Fibroblast of lung (primary cell): ENCODE results near the gene SERPINE2. TPM values are rescaled to one million over a fixed set of nuclear protein-coding genes. Genes with fewer than 3 reads are reported as not detected.
A peak's percentile ranks its signal among the peaks of the same experiment; 100 is the strongest.

ENCODE experiments used
- DNase-seq, 2 donors: peaks; one replicate each; pipeline versions ENCODE4 v3.0.0 to v3.0.0-alpha.2; 2010; ENCODE audit warnings: low read depth in 2 of 2
- H2AFZ ChIP-seq: 2 replicates; pipeline ENCODE4 v1.5.1; 2012; ENCODE audit warnings: low read length, control low read depth, inconsistent platforms
- H3K27ac ChIP-seq: 2 replicates; pipeline ENCODE4 v1.5.1; 2011; ENCODE audit warnings: low read length, control low read depth; ENCODE audit not compliant: insufficient read depth
- H3K27me3 ChIP-seq: 2 replicates; pipeline ENCODE4 v1.5.1; 2011; ENCODE audit warnings: mild to moderate bottlenecking, low read length; ENCODE audit not compliant: control insufficient read depth, insufficient read depth
- H3K36me3 ChIP-seq: 2 replicates; pipeline ENCODE4 v1.5.1; 2011; ENCODE audit warnings: low read length; ENCODE audit not compliant: control insufficient read depth, insufficient read depth
- H3K4me1 ChIP-seq: 2 replicates; pipeline ENCODE4 v1.5.1; 2011; ENCODE audit warnings: low read length; ENCODE audit not compliant: control insufficient read depth, insufficient read depth; ENCODE audit errors: extremely low read depth
- H3K4me2 ChIP-seq: 2 replicates; pipeline ENCODE4 v1.5.1; 2011; ENCODE audit warnings: low read length, control low read depth; ENCODE audit not compliant: insufficient read depth; ENCODE audit errors: extremely low read depth
- H3K4me3 ChIP-seq, 4 experiments: fragments of 200-600 bp in 1 of 4; sonication (generic) in 1 of 4; replicated peaks in 1 of 4; 2 replicates each; pipeline ENCODE4 v1.5.1; 2011 to 2016; ENCODE audit warnings: low read length in 4 of 4, low read depth in 3 of 4, mild to moderate bottlenecking in 3 of 4, control low read depth in 2 of 4, inconsistent platforms in 1 of 4, mixed read lengths in 1 of 4; ENCODE audit not compliant: insufficient read depth in 1 of 4; ENCODE audit errors: control extremely low read depth in 1 of 4
- H3K79me2 ChIP-seq: 2 replicates; pipeline ENCODE4 v1.5.1; 2012; ENCODE audit warnings: mild to moderate bottlenecking, low read length, inconsistent platforms; ENCODE audit not compliant: control insufficient read depth, insufficient read depth
- H3K9ac ChIP-seq: 2 replicates; pipeline ENCODE4 v1.5.1; 2011; ENCODE audit warnings: mild to moderate bottlenecking, low read length, control low read depth; ENCODE audit not compliant: insufficient read depth
- H3K9me3 ChIP-seq: 2 replicates; pipeline ENCODE4 v1.5.1; 2012; ENCODE audit warnings: low read depth, low read length; ENCODE audit not compliant: control insufficient read depth, insufficient read depth
- H4K20me1 ChIP-seq: 2 replicates; pipeline ENCODE4 v1.5.1; 2011; ENCODE audit warnings: low read length; ENCODE audit not compliant: control insufficient read depth, insufficient read depth; ENCODE audit errors: extremely low read depth
- EZH2 ChIP-seq: IDR thresholded peaks from 2 replicates; pipeline ENCODE4 v1.5.1; 2012; ENCODE audit warnings: low read length, control low read depth, mild to moderate bottlenecking; ENCODE audit errors: missing control alignments
- polyA plus RNA-seq, 2 donors: library from polyadenylated mRNA; depleted of rRNA in 1 of 2; stranded (reverse) in 1 of 2; unstranded in 1 of 2; fragments of >200 nt; gene quantifications; 2 replicates each; pipeline ENCODE4 v1.2.1, GENCODE V29; 2011 to 2012; ENCODE audit warnings: missing spikeins in 1 of 2
- total RNA-seq: library from RNA; depleted of rRNA; stranded (reverse); fragments of >200 nt; gene quantifications from 2 replicates; pipeline ENCODE4 v1.2.1, GENCODE V29; 2014
- TF ChIP-seq, protein P1 (sequence below), 2 donors: IDR thresholded peaks in 1 of 2; conservative IDR thresholded peaks in 1 of 2; 1 replicate in 1 of 2; 2 replicates in 1 of 2; pipeline ENCODE4 v1.5.1; 2011 to 2012; ENCODE audit warnings: low read length in 2 of 2, control low read depth in 1 of 2, inconsistent platforms in 1 of 2, low read depth in 1 of 2, mild to moderate bottlenecking in 1 of 2

SERPINE2 gene
- total and polyA plus RNA-seq, 2 donors (not counting 1 experiment from before 2014, with no cell fraction given): 77.9 to 149 TPM

DNA sequence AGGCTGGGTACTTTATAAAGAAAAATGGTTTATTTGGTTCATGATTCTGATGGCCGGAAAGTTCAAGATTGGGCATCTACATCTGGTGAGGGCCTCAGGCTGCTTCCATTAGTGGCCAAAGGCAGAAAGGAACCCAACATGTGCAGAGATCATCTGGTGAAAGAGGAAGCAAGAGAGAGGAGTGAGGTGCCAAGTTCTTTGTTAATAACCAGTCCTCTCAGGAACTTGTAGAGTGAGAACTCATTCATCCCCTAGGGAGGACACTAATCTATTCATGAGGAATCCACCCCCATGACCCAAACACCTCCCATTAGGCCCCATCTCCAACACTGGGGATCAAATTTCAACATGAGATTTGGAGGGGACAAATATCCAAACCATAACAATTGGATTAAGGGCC lies 17.8 kb upstream of the SERPINE2 start:
- no peaks in the 10 kb centered on the region for H4K20me1 ChIP-seq
- TF ChIP-seq, protein P1, sequence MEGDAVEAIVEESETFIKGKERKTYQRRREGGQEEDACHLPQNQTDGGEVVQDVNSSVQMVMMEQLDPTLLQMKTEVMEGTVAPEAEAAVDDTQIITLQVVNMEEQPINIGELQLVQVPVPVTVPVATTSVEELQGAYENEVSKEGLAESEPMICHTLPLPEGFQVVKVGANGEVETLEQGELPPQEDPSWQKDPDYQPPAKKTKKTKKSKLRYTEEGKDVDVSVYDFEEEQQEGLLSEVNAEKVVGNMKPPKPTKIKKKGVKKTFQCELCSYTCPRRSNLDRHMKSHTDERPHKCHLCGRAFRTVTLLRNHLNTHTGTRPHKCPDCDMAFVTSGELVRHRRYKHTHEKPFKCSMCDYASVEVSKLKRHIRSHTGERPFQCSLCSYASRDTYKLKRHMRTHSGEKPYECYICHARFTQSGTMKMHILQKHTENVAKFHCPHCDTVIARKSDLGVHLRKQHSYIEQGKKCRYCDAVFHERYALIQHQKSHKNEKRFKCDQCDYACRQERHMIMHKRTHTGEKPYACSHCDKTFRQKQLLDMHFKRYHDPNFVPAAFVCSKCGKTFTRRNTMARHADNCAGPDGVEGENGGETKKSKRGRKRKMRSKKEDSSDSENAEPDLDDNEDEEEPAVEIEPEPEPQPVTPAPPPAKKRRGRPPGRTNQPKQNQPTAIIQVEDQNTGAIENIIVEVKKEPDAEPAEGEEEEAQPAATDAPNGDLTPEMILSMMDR (conservative IDR thresholded peaks at IDR 0.05 in 1 of 2, IDR thresholded peaks at IDR 0.05 in 1 of 2; ENCODE audit: low read depth in 1 of 2, low read length in 2 of 2): no peak
- no peak for TF ChIP-seq EZH2
- no peaks in the 10 kb centered on the region for H3K36me3 ChIP-seq
- no peaks in the 10 kb centered on the region for H3K79me2 ChIP-seq
- no peak overlapping the region for H3K9ac ChIP-seq
- no peak overlapping the region for H3K4me2 ChIP-seq
- no peaks in the 10 kb centered on the region for H3K4me1 ChIP-seq
- peaks cover 2% of the 10 kb centered on the region for H3K27me3 ChIP-seq
- H2AFZ ChIP-seq: no peak overlapping the region
- H3K4me3 ChIP-seq: no peak overlapping the region
- no peak overlapping the region for H3K27ac ChIP-seq
- no peaks in the 10 kb centered on the region for H3K9me3 ChIP-seq
- no peak for DNase-seq

DNA sequence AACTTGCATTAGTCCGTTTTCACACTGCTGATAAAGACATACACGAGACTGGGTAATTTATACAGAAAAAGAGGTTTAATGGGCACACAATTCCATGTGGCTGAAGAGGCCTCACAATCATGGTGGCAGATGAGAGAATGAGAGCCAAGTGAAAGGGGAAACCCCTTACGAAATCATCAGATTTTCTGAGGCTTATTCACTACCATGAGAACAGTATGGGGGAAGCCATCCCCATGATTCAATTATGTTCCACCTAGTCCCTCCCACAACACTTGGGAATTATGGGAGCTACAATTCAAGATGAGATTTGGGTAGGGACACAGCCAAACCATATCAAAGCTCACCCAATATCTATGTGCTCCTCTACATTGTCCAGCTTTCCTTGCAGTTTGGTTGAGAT lies 16.0 kb upstream of the SERPINE2 start:
- Histone ChIP-seq H3K27ac (no peak overlapping the region), H3K27me3 (no peaks in the 10 kb centered on the region), H3K4me2 (no peak overlapping the region), H3K4me3 (no peak overlapping the region), H3K4me1 (no peaks in the 10 kb centered on the region), H3K79me2 (no peaks in the 10 kb centered on the region), H3K36me3 (no peaks in the 10 kb centered on the region), H3K9ac (no peak overlapping the region), H4K20me1 (no peaks in the 10 kb centered on the region), H3K9me3 (no peaks in the 10 kb centered on the region), H2AFZ (no peak overlapping the region)
- no peak for DNase-seq
- TF ChIP-seq EZH2: no peak
- TF ChIP-seq, protein P1 (conservative IDR thresholded peaks at IDR 0.05 in 1 of 2, IDR thresholded peaks at IDR 0.05 in 1 of 2; ENCODE audit: low read depth in 1 of 2, low read length in 2 of 2): no peak

DNA sequence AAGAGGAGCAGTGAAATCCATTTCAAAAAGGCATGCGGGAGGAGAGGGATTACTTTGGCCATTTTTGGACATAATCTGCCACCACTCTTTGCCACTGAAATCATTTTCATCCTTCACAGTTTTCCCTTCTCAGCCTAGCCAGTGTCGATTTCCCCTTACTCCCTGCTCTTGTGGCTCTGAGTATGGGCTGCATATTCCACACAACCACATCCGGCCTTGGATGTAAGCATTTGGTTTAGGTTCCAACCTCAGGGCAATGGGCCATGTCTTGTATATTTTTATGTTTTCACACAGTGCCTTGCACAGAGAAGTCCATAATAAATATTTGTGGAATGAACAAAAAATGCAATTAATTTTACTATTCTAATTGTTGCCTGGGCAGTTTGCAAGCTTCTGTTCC lies 7.7 kb upstream of the SERPINE2 start:
- Histone ChIP-seq H3K4me3 (no peak overlapping the region), H3K27ac (no peak overlapping the region), H3K4me2 (no peak overlapping the region), H3K4me1 (peaks cover 5% of the 10 kb centered on the region), H3K27me3 (peaks cover under 1% of the 10 kb centered on the region), H3K9ac (no peak overlapping the region), H2AFZ (no peak overlapping the region), H3K9me3 (no peaks in the 10 kb centered on the region), H3K36me3 (no peaks in the 10 kb centered on the region), H4K20me1 (no peaks in the 10 kb centered on the region), H3K79me2 (no peaks in the 10 kb centered on the region)
- DNase-seq: peak; percentile 26 to 79
- TF ChIP-seq EZH2: no peak
- TF ChIP-seq, protein P1 (conservative IDR thresholded peaks at IDR 0.05 in 1 of 2, IDR thresholded peaks at IDR 0.05 in 1 of 2; ENCODE audit: low read depth in 1 of 2, low read length in 2 of 2): no peak
